HG03103 (cell line): ENCODE data around the gene SMG7.

Experiments
- ATAC-seq: cut with Tn5 transposase; IDR thresholded peaks from one replicate; pipeline ENCODE4 v1.9.1; 2021; ENCODE audit warnings: low read depth; ENCODE audit not compliant: unreplicated experiment

SMG7 gene

GRCh38 chr1:183505454-183506089, 33.3 kb downstream of the SMG7 start:
- ATAC-seq, result no peak

GRCh38 chr1:183506561-183506960, 34.3 kb downstream of the SMG7 start:
- no peak for ATAC-seq

GRCh38 chr1:183508694-183509093, 36.4 kb downstream of the SMG7 start:
- no peak for ATAC-seq

GRCh38 chr1:183512450-183512849, 40.2 kb downstream of the SMG7 start:
- ATAC-seq, result no peak

- no peak for ATAC-seq
Measured at GRCh38 chr1:183514235-183514634, 41.9 kb downstream of the SMG7 start.

GRCh38 chr1:183515002-183515689, 42.8 kb downstream of the SMG7 start:
- no peak for ATAC-seq

GRCh38 chr1:183516725-183517124, 44.4 kb downstream of the SMG7 start:
- ATAC-seq, result no peak

GRCh38 chr1:183517401-183517800, 45.1 kb downstream of the SMG7 start:
- no peak for ATAC-seq

GRCh38 chr1:183520379-183520778, 48.1 kb downstream of the SMG7 start:
- no peak for ATAC-seq

- ATAC-seq, result no peak
Measured at GRCh38 chr1:183522104-183522503, 49.8 kb downstream of the SMG7 start.

GRCh38 chr1:183528577-183528976, 56.3 kb downstream of the SMG7 start:
- no peak for ATAC-seq

GRCh38 chr1:183533617-183534174, 61.4 kb downstream of the SMG7 start:
- no peak for ATAC-seq

- ATAC-seq, result no peak
Measured at GRCh38 chr1:183537405-183537804, 65.1 kb downstream of the SMG7 start.

- ATAC-seq, result no peak
Measured at GRCh38 chr1:183543619-183544204, 71.4 kb downstream of the SMG7 start.

GRCh38 chr1:183544598-183545297, 72.4 kb downstream of the SMG7 start:
- ATAC-seq, result no peak

- ATAC-seq, result no peak
Measured at GRCh38 chr1:183546427-183546826, 74.1 kb downstream of the SMG7 start.

- ATAC-seq, result no peak
Measured at GRCh38 chr1:183548116-183548515, 75.8 kb downstream of the SMG7 start.

GRCh38 chr1:183550915-183551314, 78.6 kb downstream of the SMG7 start:
- ATAC-seq, result no peak

- ATAC-seq, result no peak
Measured at GRCh38 chr1:183551924-183552323, 79.6 kb downstream of the SMG7 start.

GRCh38 chr1:183552441-183552840, 80.1 kb downstream of the SMG7 start:
- ATAC-seq, result no peak

GRCh38 chr1:183552891-183553290, 80.6 kb downstream of the SMG7 start:
- ATAC-seq, result no peak
